Endothelial cell of umbilical vein (primary cell): ENCODE data around the gene OLIG1. TPM values are rescaled to one million over a fixed set of nuclear protein-coding genes. Genes with fewer than 3 reads are reported as not detected.

Experiments used
- BruUV-seq: library from RNA; stranded (reverse); fragments of 400-500 nt; replicated peaks from 2 replicates; lab custom pipeline; 2021; lab: Mats Ljungman, UMichigan
- CTCF ChIA-PET: fragments of 300-600, 350-600 bp; sonication (Branson Sonifier 250); formaldehyde crosslinking; loops from one replicate; lab custom pipeline; 2021; ENCODE audit warnings: antibody characterized with exemption, inconsistent platforms; lab: Charles Lee
- POLR2A ChIA-PET: fragments of 300-600, 350-600 bp; sonication (Branson Sonifier 250); formaldehyde crosslinking; loops from one replicate; lab custom pipeline; 2021; ENCODE audit warnings: antibody characterized with exemption, inconsistent platforms; lab: Charles Lee
- DNase-seq: peaks from one replicate; pipeline ENCODE4 v3.0.0-alpha.2; 2011; ENCODE audit warnings: low read depth, low spot score
- FAIRE-seq: peaks from 2 replicates; lab custom pipeline; 2011; peaks lifted over from hg19 to GRCh38; lab: Jason Lieb, UNC
- H2AFZ ChIP-seq: 2 replicates; pipeline ENCODE4 v1.6.0; 2012; ENCODE audit warnings: low read depth, low read length, control low read depth, inconsistent platforms
- H3K27ac ChIP-seq: 2 replicates; pipeline ENCODE4 v1.5.1; 2011; ENCODE audit warnings: low read depth, mild to moderate bottlenecking, control low read depth, low read length, moderate library complexity; ENCODE audit not compliant: insufficient read depth
- H3K27me3 ChIP-seq, 2 experiments: 2 replicates each; pipeline versions ENCODE4 v1.6.0 to v1.6.1; 2011; ENCODE audit warnings: low read length in 2 of 2, mixed read lengths in 1 of 2; ENCODE audit not compliant: control insufficient read depth in 2 of 2, insufficient read depth in 2 of 2
- H3K36me3 ChIP-seq, 2 experiments: 2 replicates in 1 of 2; 3 replicates in 1 of 2; pipeline ENCODE4 v1.5.1; 2011; ENCODE audit warnings: low read length in 2 of 2, mild to moderate bottlenecking in 1 of 2, moderate library complexity in 1 of 2; ENCODE audit not compliant: control insufficient read depth in 2 of 2, insufficient read depth in 2 of 2; ENCODE audit errors: extremely low read depth in 1 of 2
- H3K4me1 ChIP-seq: 3 replicates; pipeline ENCODE4 v1.5.1; 2011; ENCODE audit warnings: mild to moderate bottlenecking, low read length; ENCODE audit not compliant: control insufficient read depth, insufficient read depth; ENCODE audit errors: extremely low read depth
- H3K4me2 ChIP-seq: 2 replicates; pipeline ENCODE4 v1.6.1; 2011; ENCODE audit warnings: low read length, control low read depth, mixed read lengths; ENCODE audit not compliant: insufficient read depth
- H3K4me3 ChIP-seq, 3 experiments: fragments of 200-600 bp in 1 of 3; sonication (generic), shearing (Covaris generic) in 1 of 3; replicated peaks in 1 of 3; 2 replicates each; pipeline ENCODE4 v1.5.1; 2011 to 2016; ENCODE audit warnings: control low read depth in 3 of 3, low read length in 3 of 3, mild to moderate bottlenecking in 2 of 3, inconsistent platforms in 1 of 3, low read depth in 1 of 3, moderate library complexity in 1 of 3; ENCODE audit not compliant: insufficient read depth in 1 of 3
- H3K79me2 ChIP-seq: 2 replicates; pipeline ENCODE4 v1.6.0; 2012; ENCODE audit warnings: low read length, inconsistent platforms; ENCODE audit not compliant: control insufficient read depth, insufficient read depth
- H3K9ac ChIP-seq: replicated peaks from 2 replicates; pipeline ENCODE3; 2011; ENCODE audit warnings: low read length, control low read depth; ENCODE audit not compliant: insufficient read depth; ENCODE audit errors: extremely low read depth
- H3K9me1 ChIP-seq: replicated peaks from 3 replicates; pipeline ENCODE4 v1.6.0; 2011; ENCODE audit warnings: mild to moderate bottlenecking, low read length; ENCODE audit not compliant: control insufficient read depth, insufficient read depth; ENCODE audit errors: extremely low read depth
- H3K9me3 ChIP-seq: replicated peaks from 2 replicates; pipeline ENCODE4 v1.5.1; 2012; ENCODE audit warnings: low read length, inconsistent platforms; ENCODE audit not compliant: control insufficient read depth, insufficient read depth
- H4K20me1 ChIP-seq: replicated peaks from 2 replicates; pipeline ENCODE3; 2011; ENCODE audit warnings: mild to moderate bottlenecking, low read length; ENCODE audit not compliant: control insufficient read depth, insufficient read depth; ENCODE audit errors: extremely low read depth
- CTCF ChIP-seq, 2 donors: IDR thresholded peaks; 1 replicate in 1 of 2; 2 replicates in 1 of 2; pipeline ENCODE4 v1.5.1; 2011; ENCODE audit warnings: low read length in 2 of 2, mild to moderate bottlenecking in 2 of 2, moderate library complexity in 2 of 2, control low read depth in 1 of 2, inconsistent platforms in 1 of 2, low read depth in 1 of 2; ENCODE audit not compliant: insufficient read depth in 1 of 2; ENCODE audit errors: extremely low read depth in 1 of 2
- EZH2 ChIP-seq: IDR thresholded peaks from 2 replicates; pipeline ENCODE4 v1.6.1; 2012; ENCODE audit warnings: borderline replicate concordance, low read depth, mild to moderate bottlenecking, moderate library complexity, low read length, inconsistent platforms; ENCODE audit not compliant: severe bottlenecking
- FOS ChIP-seq: IDR thresholded peaks from 2 replicates; pipeline ENCODE4 v1.6.1; 2011; ENCODE audit warnings: mild to moderate bottlenecking, low read length, moderate library complexity, borderline replicate concordance; ENCODE audit not compliant: insufficient read depth
- GATA2 ChIP-seq: IDR thresholded peaks from 2 replicates; pipeline ENCODE4 v1.7.0; 2011; ENCODE audit warnings: low read depth, mild to moderate bottlenecking, moderate library complexity, mixed read lengths, low read length; ENCODE audit not compliant: insufficient read length, insufficient read depth
- JUN ChIP-seq: IDR thresholded peaks from 2 replicates; pipeline ENCODE4 v1.6.1; 2011; ENCODE audit warnings: borderline replicate concordance, low read depth; ENCODE audit not compliant: insufficient read length, insufficient read depth
- MAX ChIP-seq: IDR thresholded peaks from 2 replicates; pipeline ENCODE4 v1.6.1; 2011; ENCODE audit not compliant: insufficient read depth, insufficient read length
- MYC ChIP-seq: IDR thresholded peaks from one replicate; pipeline ENCODE4 v1.6.1; 2011; ENCODE audit warnings: mild to moderate bottlenecking, low read depth, low read length
- POLR2A ChIP-seq: IDR thresholded peaks from 2 replicates; pipeline ENCODE4 v1.6.1; 2012; ENCODE audit warnings: low read depth, mild to moderate bottlenecking, control low read depth, low read length
- POLR2AphosphoS5 ChIP-seq: IDR thresholded peaks from 2 replicates; pipeline ENCODE4 v1.6.1; 2012; ENCODE audit warnings: low read depth, mild to moderate bottlenecking, control low read depth, low read length, moderate library complexity; ENCODE audit not compliant: insufficient read depth
- dilution Hi-C: fragments of 300-500 bp; cut with MboI; formaldehyde crosslinking; loops from one replicate; pipeline ENCODE4 v1.15.0; 2019; ENCODE audit warnings: low sequenced_read_pairs; ENCODE audit not compliant: extremely low pct_ligation_motif_present
- intact Hi-C: fragments of 100-400 bp; cut with micrococcal nuclease; formaldehyde crosslinking; loops from one replicate; pipeline ENCODE4 v1.10.0; 2022
- polyA plus RNA-seq, 4 experiments: library from polyadenylated mRNA; depleted of rRNA in 3 of 4; stranded (reverse) in 3 of 4; unstranded in 1 of 4; fragments of >200 nt; gene quantifications; 2 replicates each; pipeline versions ENCODE4 v1.2.1 to v1.2.3, GENCODE V29; 2011 to 2012; ENCODE audit warnings: missing spikeins in 1 of 4
- total RNA-seq: library from RNA; stranded (reverse); gene quantifications from 2 replicates; pipeline ENCODE4 v1.2.3, GENCODE V29; 2021

Gene OLIG1
- total and polyA plus RNA-seq, 2 donors (not counting 3 experiments of a cell fraction or from before 2014, with no cell fraction given): not detected

GRCh38 chr21:33028287-33028670 is 41.7 kb upstream of the OLIG1 start:
- Histone ChIP-seq H3K9ac (no peak overlapping the region), H4K20me1 (no peaks in the 10 kb centered on the region), H2AFZ (no peak overlapping the region), H3K27me3 (peaks cover 92 to 98% of the 10 kb centered on the region in 2 experiments), H3K36me3 (no peaks in the 10 kb centered on the region), H3K27ac (no peak overlapping the region), H3K9me1 (no peaks in the 10 kb centered on the region), H3K9me3 (no peaks in the 10 kb centered on the region), H3K4me3 (no peak overlapping the region), H3K4me1 (peaks cover 3% of the 10 kb centered on the region), H3K79me2 (no peaks in the 10 kb centered on the region), H3K4me2 (no peak overlapping the region)
- dilution Hi-C loops (no loop called here), intact Hi-C loops (loop anchor here (10.0 kb wide), 1 partner anchor 47 kb away; the partner anchor contains the start of gene OLIG1)
- no peak for FAIRE-seq
- no TSS peak for BruUV-seq
- CTCF ChIA-PET: interaction anchor here (1.6 kb wide), 1 partner anchor 15 kb away, joined by 3 read pairs; no protein-coding TSS in a partner anchor
- TF ChIP-seq MYC (no peak), JUN (no peak), EZH2 (no peak), FOS (no peak), POLR2AphosphoS5 (no peak), POLR2A (no peak), CTCF (IDR thresholded peaks at IDR 0.05; ENCODE audit: extremely low read depth in 1 of 2, insufficient read depth in 1 of 2, low read depth in 1 of 2, low read length in 2 of 2) (no peak), GATA2 (no peak), MAX (no peak)
- DNase-seq: no peak
- POLR2A ChIA-PET: no interaction called here
